ENCODE results near the gene PLXNA2.
A peak's percentile ranks its signal among the peaks of the same experiment; 100 is the strongest.

The PLXNA2 gene

DNA sequence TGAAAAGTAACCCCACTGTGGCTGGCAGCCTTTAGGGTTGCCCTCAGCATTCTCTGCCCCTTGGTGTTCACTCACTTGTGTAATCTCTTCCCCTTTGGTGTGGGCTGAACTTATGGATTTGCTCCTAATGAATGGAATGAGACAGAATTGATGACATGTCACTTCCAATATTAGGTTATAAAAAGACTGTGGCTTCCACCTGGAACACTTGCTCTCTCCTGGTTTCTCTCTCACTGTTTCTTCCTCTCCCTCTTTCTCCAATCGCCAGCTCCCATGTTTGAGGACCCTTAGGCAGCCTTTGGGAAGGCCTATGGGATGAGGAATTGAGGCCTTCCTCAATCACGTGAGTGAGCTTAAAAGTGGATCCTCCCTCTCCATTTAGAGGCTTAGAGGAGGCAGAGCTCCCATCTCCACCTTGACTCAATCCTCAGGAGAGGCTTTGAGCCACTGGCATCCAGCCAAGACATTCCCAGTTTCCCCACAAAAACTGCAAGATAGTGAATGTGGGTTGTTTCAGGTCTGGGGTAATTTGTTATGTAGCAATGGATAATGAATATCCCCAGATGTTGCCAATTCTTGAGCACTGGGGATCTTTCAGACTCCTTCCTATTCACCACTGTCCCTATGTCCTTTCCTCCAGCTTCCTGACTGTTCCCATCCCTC is 237.8 kb downstream of the PLXNA2 start:
- no peak for DNase-seq

DNA sequence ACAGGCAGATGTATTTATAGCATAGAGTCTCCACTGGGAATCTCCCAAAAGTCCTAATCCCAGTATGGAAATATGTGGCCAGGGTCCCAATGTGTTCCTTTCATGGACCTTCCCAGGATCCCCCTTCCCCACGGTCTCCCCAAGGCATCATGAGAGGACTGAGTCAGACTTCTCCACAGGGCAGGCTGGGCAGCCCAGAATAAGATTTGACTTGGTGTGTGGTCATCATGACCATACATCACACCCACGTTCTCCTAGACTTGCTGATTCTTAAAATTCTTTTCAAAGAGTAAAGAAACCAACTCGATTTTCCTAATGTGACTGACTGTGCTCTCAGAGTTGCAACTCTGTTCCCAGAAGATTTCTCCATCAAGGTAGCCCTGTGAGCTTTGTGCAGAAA is 239.3 kb downstream of the PLXNA2 start:
- no peak for DNase-seq

DNA sequence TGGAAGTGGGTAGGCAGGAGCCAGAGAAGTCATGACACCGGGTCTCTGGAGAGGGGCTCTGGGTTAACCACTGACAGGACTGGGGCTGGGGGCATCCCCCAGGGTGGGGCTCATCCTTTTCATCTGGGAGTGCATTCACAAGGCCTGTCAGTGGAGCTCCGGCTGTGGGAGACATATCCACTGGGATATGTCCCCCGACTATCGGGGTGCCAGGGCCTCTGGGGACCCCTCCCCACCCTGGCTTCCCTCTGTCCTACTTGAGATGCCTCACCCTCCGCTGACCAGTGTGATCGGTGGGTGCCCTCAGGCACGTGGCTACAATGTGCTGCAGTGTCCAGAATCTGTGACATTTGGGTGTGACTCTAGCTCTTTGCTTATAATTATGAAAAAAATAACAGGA is 240.9 kb downstream of the PLXNA2 start:
- no peak for DNase-seq

DNA sequence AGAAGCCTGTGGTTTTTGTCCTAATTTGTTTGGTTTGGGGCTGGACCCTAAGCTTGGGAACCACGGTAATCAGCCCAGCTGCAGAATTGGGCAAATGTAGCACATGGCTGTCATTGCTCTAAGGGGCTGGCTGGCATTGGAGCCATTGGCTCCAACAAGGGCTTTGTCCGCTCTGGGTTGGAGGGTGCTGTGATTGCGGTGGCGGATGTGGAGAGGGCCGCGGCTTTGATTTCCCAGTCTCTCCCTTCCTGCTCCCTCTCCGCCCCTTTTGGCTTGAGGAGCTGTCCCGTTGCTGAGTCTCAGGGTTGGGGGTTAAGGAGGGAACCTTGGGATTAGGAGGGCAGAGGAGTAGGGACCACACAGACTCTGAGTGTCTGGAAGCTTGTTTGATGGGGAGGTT is 241.5 kb downstream of the PLXNA2 start:
- no peak for DNase-seq

DNA sequence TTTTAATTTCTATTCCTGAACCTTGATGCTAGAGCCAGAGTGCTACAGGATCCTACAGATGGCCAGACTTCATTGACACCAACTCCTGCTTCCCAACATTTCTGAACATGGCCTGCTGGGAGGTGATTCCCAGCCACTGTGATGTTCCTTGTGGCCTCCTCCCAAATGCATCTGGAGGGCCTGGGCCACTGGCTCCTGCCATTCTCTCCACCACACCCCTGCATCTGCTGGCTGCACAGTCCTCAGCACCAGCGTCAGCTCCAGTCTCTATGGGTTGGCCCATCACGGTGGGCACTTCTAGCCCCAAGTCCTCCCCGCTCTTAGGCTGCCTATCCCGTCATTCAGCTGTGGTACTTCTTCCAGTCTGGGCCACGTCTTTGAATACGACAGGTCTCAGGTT is 242.1 kb downstream of the PLXNA2 start:
- DNase-seq, result no peak

DNA sequence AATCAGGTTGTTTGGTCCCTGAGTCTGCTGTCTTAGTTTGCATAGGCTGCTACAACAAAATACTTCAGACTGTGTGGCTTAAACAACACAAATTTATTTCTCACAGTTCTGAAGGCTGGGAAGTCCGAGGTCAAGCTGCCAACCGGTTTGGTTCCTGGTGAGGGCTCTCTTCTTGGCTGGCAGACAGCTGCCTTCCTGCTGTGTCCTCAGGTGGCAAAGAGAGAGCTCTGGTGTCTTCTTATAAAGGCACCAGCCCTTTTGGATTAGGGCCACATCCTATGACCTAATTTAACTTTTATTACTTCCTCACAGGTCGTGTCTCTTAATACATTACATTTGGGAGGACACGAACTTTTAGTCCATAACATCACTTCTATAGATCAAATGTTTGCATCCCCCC is 243.7 kb downstream of the PLXNA2 start:
- no peak for DNase-seq

DNA sequence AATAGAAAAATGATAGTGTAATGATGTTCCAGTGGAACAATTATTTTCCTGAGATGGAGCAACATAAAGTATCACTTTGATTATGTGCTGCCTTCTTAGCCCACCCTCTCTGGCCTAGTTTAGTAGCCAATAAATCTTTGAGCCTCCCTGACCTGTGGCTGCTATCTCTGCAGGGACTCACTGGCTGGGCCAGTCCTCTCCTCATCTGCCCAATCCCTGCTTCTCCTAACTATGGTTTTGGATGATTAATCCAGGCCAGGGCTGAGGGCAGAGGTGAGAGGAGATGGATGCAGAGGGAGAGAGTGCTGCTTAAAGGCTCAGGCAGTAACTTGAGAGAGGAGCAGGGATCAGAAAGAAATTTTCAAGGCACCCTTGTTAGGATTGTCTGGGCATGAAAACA is 244.2 kb downstream of the PLXNA2 start:
- no peak for DNase-seq

DNA sequence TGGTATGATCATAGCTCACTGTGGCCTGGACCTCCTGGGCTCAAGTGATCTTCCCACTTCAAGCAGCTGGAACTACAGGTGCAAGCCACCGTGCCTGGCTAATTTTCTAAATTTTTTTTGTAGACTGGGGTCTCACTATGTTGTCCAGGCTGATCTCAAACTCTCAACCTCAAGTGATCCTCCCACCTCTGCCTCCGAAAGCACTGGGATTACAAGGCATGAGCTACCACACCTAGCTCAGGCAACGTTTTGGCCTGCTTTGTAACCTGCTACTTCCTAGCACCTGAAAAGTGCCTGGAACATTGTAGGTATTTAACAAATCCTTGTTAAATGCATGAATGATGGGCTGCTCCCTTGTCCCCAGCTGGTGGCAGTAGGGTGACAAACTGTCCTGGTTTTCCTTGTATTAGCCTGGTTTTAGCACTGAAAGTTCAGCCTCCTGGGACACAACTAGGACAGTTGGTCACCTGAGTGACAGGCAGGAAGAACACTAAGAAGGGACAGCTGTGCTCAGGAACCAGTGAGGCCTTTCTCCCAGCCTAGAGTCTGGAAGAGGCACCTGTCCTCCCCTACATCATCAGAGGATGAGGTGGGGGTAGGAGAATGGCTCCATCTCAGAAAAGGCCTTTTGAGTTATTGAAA is 244.8 kb downstream of the PLXNA2 start:
- DNase-seq, result no peak

DNA sequence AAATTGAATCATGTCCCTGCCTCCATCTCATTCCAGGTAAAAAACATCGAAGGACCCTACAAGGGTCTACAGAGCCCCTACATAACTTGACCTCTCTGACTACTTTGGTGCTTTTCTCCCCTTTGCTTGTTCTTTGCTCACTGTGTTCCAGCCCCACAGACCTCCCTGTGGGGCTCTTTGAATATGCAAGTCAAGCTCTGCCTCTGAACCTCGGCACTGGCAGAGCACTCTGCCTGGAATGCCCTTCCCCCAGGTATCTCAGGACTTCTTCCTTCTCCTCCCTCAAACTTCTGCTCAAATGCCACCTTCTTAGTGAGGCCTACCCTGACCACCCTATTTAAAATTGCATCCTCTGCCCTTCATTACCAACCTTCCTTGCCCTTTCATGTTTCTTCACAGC is 245.5 kb downstream of the PLXNA2 start:
- no peak for DNase-seq

DNA sequence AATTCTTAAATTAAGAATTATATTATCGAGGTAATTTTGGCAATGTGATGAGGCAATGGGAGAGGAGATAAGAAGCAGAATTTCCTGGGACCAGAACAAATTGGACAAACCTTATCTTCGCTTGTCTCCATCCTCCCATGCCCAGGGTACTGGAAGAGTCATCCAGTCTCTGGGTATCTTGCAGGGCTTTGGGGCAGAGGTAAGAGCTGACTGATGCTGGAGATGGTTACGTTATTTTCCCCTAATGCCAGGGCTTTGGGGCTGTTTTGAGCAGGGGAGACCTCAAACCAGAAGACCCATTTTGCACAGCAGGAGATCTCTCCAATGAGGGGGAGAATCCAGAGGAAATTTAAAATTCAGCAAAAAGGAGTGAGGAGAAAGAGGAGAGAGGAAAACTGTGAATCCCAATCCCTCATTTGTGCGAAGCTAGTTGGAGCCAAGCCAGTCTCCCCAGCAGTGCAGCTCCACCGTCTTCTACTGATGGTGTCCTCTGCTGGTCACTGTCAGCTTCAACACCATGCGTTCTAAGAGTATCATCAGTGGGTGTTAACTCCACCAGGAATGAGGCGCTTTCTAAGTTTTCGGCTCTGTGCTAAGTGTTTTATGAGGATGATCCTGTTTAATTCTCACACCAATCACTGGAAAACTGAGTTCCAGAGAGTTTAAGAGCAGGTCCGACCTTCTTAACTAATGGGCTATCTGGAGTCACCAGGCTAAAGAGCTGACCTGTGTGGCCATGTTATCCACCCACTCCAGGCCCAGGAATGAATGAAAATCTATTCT is 246.5 kb downstream of the PLXNA2 start:
- peak; percentile 25 for DNase-seq

DNA sequence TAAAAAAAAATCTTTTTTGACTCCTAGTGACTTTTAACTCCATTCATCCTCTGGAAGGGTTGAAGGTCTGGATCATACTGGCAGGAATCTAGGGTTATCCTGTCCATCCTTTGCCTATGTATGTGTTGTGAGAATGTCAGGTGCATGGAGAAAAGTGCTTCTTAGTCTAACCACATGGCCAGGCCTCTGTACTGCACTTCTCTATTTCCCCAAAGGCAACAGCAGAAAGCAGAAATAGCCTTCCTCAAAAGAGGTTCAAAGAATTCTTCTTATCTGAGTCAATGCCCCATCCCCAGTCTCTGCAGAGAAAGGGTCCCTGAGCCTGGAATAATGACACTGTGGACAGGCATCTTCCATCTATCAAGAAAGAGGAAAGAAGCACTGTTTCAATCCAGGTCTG is 247.5 kb downstream of the PLXNA2 start:
- DNase-seq, result no peak

DNA sequence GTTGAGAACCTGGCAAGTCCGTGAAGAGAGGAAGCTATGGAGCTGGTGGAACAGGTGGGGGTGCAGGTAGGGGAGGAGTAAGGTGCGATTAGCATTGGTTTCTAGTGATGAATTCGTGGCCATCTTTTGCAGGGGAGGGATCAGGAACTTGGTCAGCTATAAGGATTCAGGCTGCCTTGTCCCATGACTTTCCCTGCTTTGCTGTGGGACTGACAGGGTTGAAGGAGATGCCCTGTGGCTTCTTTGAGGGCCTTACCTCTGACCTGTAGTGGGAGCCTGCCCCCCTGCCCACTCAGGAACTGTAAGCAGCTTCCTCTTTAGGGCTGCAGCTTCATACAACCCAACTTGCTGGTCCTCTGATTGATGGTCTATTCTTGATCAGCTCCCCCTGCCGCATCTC is 248.6 kb downstream of the PLXNA2 start:
- DNase-seq, result no peak

DNA sequence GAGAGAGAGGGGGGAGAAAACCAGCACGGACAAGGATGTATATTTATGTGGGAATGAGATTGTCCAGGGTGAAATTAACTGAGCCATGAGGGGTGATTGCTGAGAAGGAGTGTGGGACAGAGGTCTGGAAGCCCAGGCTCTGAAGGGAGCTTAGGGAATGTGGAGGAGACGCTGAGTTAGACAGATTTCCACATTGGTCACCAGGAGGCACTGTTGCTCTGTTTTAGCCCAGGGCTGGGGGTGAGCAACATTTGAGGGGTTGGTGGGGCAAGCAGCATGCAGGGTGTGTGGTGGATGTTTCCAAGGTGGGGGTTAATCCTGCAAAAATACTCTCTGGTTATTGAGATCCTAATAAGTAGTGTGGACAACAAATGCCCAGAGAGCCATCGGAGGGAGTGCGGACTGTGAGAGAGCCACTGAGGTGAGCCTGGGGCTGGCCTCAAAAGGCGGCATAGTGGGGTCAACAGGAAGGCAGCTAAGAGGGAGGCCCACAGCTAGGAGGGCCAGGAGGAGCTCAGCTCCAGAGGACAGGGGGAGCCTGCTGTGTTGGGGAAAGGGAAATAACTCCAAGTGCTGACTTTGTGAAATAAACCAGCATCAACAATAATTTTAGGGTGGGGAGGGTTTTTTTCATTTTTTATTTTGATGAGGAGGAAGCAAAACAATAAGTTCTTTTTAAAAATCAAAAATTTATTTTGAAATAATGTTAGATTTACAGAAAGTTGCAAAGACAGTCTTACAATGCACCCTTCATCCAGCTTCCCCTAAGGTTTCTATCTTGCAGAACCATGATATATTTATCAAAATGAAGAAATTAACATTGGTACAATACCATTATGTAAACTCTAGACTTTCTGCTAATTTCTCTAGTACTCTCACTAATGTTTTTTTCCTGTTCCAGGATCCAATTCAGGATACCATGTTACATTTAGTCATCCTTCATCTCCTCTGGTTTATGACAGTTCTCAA is 250.4 kb downstream of the PLXNA2 start:
- no peak for DNase-seq

DNA sequence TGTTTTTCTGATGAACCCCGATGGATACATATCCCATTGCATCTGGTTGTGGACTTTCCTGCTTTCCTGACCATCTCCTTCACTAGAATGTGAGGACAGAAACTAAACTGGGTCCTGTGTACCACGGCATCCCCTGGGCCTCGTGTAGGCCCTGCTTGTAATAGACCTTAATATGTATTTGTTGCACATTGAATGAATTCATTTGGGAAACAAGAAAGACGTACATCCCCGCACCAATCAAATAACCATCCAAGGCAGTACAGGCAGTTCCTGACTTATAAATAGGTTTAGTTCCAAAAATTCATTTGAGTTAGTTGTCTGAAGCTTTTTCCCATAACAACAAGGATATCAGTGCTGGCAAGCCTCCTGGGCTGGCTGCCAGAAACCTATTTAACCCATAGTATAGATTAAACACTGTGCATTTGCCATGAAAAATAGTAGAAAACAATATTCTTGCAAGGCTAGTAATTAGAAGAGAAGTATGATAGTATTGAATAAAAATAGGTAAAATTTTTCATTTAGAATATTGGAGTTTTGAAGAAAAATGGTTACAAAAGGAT is 251.4 kb downstream of the PLXNA2 start:
- DNase-seq, result no peak

DNA sequence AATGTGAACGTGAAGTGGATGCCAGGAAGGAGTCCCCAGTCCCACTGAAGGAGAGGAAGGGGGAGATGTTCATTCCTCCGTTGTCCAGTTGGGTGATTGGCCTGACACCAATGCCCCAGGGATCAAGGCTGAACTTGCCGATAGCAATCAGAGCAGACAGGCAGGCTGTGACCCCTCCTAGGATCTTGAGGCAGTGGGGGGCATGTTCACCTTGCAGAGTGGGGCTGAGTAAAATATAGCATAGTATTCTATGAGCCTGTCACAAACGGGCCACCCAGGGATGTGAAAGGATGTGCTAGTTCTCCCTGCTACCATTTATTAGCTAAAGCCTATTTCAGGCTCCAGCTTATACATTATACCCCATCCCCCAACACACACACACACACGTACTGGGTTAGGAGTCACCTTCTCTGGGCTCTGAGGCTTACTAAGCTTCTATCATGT is 252.6 kb downstream of the PLXNA2 start:
- no peak for DNase-seq

DNA sequence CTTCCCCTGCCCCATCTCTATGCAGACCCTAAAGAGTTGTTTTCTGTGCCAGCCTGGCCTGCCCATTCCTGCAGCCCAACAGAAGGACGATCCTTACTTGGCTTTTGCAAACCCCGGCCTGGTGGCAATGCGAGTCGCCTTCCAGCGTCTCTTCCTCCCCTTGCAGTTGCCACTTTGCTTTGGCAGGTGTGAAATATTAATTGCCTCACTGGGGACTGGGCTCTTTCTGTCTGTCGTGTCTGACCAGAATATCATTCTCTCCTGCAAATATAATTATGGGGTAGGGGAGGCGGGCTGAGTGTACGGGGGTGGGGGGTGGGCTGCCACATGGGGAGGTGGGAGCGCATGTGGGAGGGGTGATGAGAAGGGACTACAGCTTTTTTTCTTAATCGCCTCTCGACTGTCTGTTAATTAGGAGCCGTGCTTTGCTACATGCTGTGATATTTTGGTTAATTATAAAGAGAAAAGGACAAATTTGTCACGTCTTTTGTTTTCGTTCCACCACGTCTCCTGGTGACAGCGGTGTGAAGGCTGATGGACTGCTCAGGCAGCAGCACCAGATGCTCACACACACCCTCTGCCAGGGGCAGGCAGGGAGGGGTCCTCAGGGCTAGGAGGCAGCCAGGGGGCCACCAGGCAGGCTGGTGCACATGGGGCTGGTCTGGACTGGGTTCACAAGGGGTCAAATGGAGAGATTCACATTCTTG is 253.2 kb downstream of the PLXNA2 start:
- DNase-seq, result no peak

DNA sequence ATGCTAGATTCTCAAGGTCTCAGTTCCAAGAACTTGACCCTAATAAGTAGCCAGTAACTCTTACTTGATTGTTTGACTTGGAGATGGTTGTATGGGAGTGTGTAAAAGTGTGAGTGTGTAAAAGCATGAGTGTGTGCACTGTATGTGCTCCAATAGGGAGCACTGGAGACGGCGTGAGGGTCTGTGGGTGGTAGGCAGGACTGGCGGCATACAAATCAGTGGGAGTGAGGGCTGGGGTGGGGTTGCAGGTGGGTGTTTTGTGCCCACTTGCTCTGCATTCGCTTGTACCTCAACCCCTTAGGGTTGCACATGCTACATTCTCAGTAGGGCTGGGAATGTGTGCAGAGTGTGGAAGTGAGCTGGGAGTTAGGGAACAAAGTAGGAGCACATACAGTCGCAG is 253.7 kb downstream of the PLXNA2 start:
- DNase-seq, result no peak

DNA sequence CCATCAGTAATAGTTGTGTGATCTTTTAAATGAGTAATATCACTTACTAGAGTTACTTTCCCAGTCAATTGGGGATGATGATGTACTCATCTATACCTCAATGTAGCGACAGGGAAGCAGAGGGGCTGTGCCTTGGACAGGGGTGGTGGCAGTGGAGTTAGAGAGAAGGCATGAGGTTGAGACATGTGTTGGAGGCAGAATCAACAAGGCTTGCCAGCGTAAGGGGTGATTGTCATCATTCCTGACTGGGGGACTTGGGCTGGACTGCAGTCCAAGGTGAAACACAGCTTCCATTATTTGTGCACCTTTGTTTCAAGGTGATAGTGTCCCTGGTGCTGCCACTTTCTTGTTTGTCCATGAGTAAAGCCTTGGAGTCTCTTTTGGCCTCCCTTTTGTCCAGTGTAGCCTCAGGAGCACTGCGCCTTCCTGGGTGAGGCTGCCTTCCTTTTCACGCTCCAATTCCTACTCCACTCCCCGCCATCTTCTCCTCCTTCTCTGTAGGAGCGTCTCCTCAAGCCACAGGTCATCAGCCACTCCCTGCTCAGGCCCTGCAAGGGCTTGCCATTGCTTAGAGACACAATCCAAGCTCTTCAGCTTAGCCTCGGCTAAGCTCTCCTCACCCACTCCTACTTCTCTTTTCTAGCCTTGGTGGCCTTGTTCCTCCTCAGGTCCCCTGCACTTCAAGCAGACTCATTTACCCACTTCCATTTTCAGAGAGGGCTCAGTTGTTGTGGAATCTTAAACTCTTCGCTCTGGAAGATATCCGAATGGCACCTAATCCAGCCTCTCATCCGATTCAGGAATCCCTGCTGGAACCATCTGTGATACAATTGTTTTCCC is 255.6 kb downstream of the PLXNA2 start:
- DNase-seq, result no peak

DNA sequence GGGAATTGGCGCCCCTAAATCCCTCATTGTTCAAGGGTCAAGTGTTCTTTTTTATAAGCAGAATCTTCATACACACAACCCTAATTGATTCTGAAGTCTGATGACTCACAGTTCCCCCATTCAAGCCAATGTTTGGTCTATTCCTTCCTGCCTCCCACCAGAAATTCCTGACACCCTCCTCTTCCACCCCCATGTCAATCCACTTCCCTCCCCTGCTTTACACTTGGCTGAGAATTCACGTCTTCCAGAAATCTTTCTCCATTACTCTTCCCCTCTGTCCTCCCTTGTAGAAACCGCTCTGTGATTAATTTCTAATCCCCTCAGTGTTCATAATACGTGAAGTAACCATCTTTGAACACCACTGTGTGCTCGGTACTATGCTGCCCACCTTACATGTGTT is 257.0 kb downstream of the PLXNA2 start:
- DNase-seq, result no peak

DNA sequence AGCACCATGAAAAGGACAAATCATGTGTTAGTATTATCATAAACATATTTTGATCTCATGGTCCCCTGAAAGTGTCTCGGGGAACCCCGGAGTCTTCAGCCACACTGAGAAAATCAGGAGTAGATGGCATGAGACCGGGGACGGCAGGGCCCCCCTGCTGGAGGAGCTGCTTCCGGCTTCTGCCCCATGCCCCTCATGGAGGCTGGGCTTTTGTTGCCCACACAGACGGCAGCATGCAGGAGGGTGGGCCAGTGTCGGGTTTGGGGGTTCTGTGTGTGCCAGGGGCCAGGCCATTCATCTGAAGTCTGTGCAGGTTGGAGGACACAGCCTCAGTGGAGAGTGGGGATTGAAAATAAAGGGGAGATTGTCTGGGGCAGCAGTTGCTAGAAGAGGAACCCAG is 258.2 kb downstream of the PLXNA2 start:
- DNase-seq, result no peak
